Natural killer cell treated with Interleukin-12 subunit alpha and Interleukin-12 subunit beta and Interleukin-15 and Interleukin-18, amount 100 ng/mL, for 72 hours (primary cell): ENCODE results near the gene ARHGDIG. TPM values are rescaled to one million over a fixed set of nuclear protein-coding genes. Genes with fewer than 3 reads are reported as not detected.

ENCODE experiments used
- ATAC-seq, 2 donors: fragments of 150-1000 bp; cut with Tn5 transposase in 1 of 2; sonication (Bioruptor Pico), chemical (Tn5 transposase) in 1 of 2; 2 replicates each; pipeline ENCODE4 v1.10.0; 2021
- DNase-seq: peaks from one replicate; pipeline ENCODE4 v3.0.0; 2022; ENCODE audit warnings: low spot score
- H3K27ac Mint-ChIP-seq, 2 donors: 1 replicate in 1 of 2; 2 replicates in 1 of 2; pipeline ENCODE4 v1.8.0; 2022; ENCODE audit warnings: mixed read lengths in 2 of 2, mild to moderate bottlenecking in 1 of 2, moderate library complexity in 1 of 2
- H3K27me3 Mint-ChIP-seq, 2 donors: 1 replicate in 1 of 2; 2 replicates in 1 of 2; pipeline ENCODE4 v1.8.0; 2022; ENCODE audit warnings: mixed read lengths in 2 of 2
- H3K36me3 Mint-ChIP-seq: one replicate; pipeline ENCODE4 v1.8.0; 2022; ENCODE audit warnings: mixed read lengths
- H3K4me1 Mint-ChIP-seq, 2 donors: 1 replicate in 1 of 2; 2 replicates in 1 of 2; pipeline ENCODE4 v1.8.0; 2022; ENCODE audit warnings: low read depth in 2 of 2, mixed read lengths in 2 of 2, mild to moderate bottlenecking in 1 of 2
- H3K4me3 Mint-ChIP-seq: one replicate; pipeline ENCODE4 v1.8.0; 2022; ENCODE audit warnings: mixed read lengths
- H3K9me3 Mint-ChIP-seq: 2 replicates; pipeline ENCODE4 v1.8.0; 2022; ENCODE audit warnings: mixed read lengths
- total RNA-seq, 2 donors: library from RNA; stranded (reverse); gene quantifications; one replicate each; pipeline ENCODE4 v1.2.3, GENCODE V29; 2022

ARHGDIG gene
- total RNA-seq, 2 donors from 2014 or later, result not detected

DNA sequence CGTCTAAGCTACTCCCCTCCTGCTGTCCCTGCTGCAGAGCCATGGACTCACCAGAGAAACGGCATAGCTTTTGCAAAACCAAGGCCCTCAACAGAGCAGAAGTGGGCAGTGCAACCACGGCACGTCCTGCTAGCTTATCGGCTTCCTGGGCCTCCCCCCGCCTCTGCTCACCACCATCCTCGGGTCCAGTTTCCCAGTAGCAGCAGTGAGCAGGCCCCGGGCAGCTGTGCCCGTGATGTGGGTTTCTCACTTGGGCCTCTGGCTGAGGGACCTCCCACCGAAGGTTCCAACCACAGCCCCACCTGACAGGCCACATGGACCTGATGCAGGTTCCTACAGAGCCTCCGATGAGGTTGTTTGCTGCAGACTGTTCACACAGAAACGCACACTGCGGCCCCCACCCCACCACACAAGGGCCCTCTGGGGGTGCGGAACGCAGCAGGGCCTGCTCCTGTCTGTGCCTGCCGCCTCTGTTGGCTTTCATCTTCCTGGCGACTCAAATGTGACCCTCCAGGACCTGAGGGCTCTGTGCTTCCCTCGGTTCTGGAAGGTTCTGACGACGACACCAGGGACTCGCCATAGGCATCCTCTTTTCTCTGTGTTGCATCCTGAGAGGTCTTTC is 27.4 kb downstream of the ARHGDIG start:
- DNase-seq, result no peak
- Mint-ChIP-seq H3K4me1 (peaks cover 24 to 40% of the 10 kb centered on the region in 2 donors), H3K4me3 (peak overlapping the region; percentile 17), H3K9me3 (no peaks in the 10 kb centered on the region), H3K27me3 (no peaks in the 10 kb centered on the region), H3K27ac (peak overlapping the region in 1 of 2 donors; percentile 54), H3K36me3 (no peaks in the 10 kb centered on the region)
- peak; percentile 71 to 87 for ATAC-seq

DNA sequence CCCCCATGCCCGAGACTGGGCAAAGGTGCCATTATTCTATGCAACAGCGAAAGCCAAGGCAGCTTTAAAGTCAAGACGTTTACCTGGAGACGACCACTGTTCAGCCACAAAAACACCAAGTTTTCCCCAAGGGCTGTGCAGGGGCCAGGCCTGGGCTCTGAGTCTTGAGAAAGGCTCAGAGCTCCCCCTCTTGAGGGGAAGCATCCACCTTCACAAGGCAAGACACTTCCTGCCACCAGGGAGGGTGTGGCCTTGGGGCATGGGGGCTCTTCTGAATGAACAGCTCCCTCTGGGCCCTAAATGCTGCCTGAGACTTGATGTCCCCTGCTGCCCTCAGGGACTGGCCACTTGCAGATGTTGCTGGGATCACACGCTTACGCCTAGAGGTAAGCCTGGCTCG is 29.1 kb downstream of the ARHGDIG start:
- no peak for ATAC-seq
- no peak overlapping the region for H3K4me3 Mint-ChIP-seq
- DNase-seq, result no peak
- peak overlapping the region; percentile 28 to 54 for H3K27ac Mint-ChIP-seq
- no peaks in the 10 kb centered on the region for H3K27me3 Mint-ChIP-seq
- H3K9me3 Mint-ChIP-seq, result no peaks in the 10 kb centered on the region
- no peaks in the 10 kb centered on the region for H3K36me3 Mint-ChIP-seq
- H3K4me1 Mint-ChIP-seq, result peaks cover 24 to 43% of the 10 kb centered on the region in 2 donors

- Mint-ChIP-seq H3K9me3 (no peaks in the 10 kb centered on the region), H3K4me3 (no peak overlapping the region), H3K4me1 (peaks cover 29 to 47% of the 10 kb centered on the region in 2 donors), H3K27ac (no peak overlapping the region), H3K36me3 (no peaks in the 10 kb centered on the region), H3K27me3 (no peaks in the 10 kb centered on the region)
- DNase-seq (no peak), ATAC-seq (no peak)
Observed at GRCh38 chr16:311725-312124, 31.3 kb downstream of the ARHGDIG start.

DNA sequence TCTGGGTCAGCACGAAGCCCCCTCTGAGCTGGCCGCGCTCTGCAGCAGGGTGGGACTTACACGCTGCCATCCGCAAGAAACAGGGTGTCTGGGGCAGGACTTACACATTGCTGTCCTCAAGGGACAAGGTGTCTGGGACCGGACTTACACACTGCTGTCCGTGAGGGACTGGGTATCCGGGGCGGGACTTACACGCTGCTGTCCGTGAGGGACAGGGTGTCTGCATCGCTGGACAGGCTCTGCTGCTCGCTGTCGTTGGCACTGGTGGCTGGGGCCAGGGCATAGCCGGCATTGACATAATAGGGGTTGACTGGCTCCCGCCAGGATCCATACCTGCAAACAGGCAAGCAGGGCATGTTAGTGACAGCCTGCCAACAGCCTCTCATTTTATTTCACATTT is 34.0 kb downstream of the ARHGDIG start:
- no peaks in the 10 kb centered on the region for H3K9me3 Mint-ChIP-seq
- peaks cover 31 to 39% of the 10 kb centered on the region in 2 donors for H3K4me1 Mint-ChIP-seq
- no peaks in the 10 kb centered on the region for H3K27me3 Mint-ChIP-seq

GRCh38 chr16:314795-315299 is 34.5 kb downstream of the ARHGDIG start:
- Mint-ChIP-seq H3K4me3 (no peak overlapping the region), H3K27ac (no peak overlapping the region), H3K27me3 (no peaks in the 10 kb centered on the region), H3K36me3 (no peaks in the 10 kb centered on the region), H3K9me3 (no peaks in the 10 kb centered on the region), H3K4me1 (peaks cover 35 to 43% of the 10 kb centered on the region in 2 donors)
- DNase-seq (no peak), ATAC-seq (no peak)

More for the DNA sequence above, 34.0 kb downstream of the ARHGDIG start:
- H3K27ac Mint-ChIP-seq, result no peak overlapping the region
- H3K36me3 Mint-ChIP-seq, result no peaks in the 10 kb centered on the region
- DNase-seq (no peak), ATAC-seq (no peak)
- H3K4me3 Mint-ChIP-seq, result no peak overlapping the region

GRCh38 chr16:316741-317464 is 36.5 kb downstream of the ARHGDIG start:
- no peak for ATAC-seq
- Mint-ChIP-seq H3K4me1 (peaks cover 40 to 55% of the 10 kb centered on the region in 2 donors), H3K36me3 (no peaks in the 10 kb centered on the region), H3K27ac (no peak overlapping the region), H3K4me3 (no peak overlapping the region), H3K27me3 (no peaks in the 10 kb centered on the region), H3K9me3 (no peaks in the 10 kb centered on the region)
- DNase-seq, result no peak

- DNase-seq (no peak), ATAC-seq (no peak)
- H3K4me3 Mint-ChIP-seq, result no peak overlapping the region
- no peaks in the 10 kb centered on the region for H3K9me3 Mint-ChIP-seq
- H3K27me3 Mint-ChIP-seq, result no peaks in the 10 kb centered on the region
- H3K36me3 Mint-ChIP-seq, result no peaks in the 10 kb centered on the region
- peak overlapping the region in 1 of 2 donors; percentile 27 for H3K27ac Mint-ChIP-seq
- H3K4me1 Mint-ChIP-seq, result peaks cover 40 to 57% of the 10 kb centered on the region in 2 donors
Observed at GRCh38 chr16:317583-317982, 37.2 kb downstream of the ARHGDIG start.

- Mint-ChIP-seq H3K4me3 (no peak overlapping the region), H3K36me3 (no peaks in the 10 kb centered on the region), H3K27ac (peak overlapping the region in 1 of 2 donors; percentile 57), H3K9me3 (no peaks in the 10 kb centered on the region), H3K27me3 (no peaks in the 10 kb centered on the region), H3K4me1 (peaks cover 44 to 63% of the 10 kb centered on the region in 2 donors)
- ATAC-seq (no peak), DNase-seq (no peak)
Observed at GRCh38 chr16:318628-319027, 38.2 kb downstream of the ARHGDIG start.

DNA sequence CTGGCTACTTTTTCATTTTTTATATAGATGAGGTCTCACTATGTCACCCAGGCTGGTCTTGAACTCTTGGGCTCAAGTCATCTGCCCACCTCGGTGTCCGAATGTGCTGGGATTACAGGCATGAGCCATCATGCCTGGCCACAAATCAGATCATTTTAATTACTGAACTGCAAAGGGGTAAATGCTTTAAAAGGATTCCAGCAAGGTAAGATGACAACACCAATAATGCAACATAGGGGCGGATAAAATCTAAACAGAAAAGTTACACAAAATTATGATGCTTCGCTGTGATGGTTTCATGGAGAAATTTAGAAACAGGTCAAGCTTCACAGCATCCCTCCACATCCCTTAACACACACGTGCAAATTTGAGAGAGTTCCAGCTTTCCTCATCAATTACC is 39.8 kb downstream of the ARHGDIG start:
- H3K36me3 Mint-ChIP-seq, result no peaks in the 10 kb centered on the region
- ATAC-seq, result no peak
- no peak for DNase-seq
- no peaks in the 10 kb centered on the region for H3K27me3 Mint-ChIP-seq
- peak overlapping the region; percentile 24 for H3K4me3 Mint-ChIP-seq
- peak overlapping the region; percentile 3 to 25 for H3K27ac Mint-ChIP-seq
- H3K9me3 Mint-ChIP-seq, result no peaks in the 10 kb centered on the region
- H3K4me1 Mint-ChIP-seq, result peaks cover 50 to 65% of the 10 kb centered on the region in 2 donors

- Mint-ChIP-seq H3K4me3 (no peak overlapping the region), H3K4me1 (peaks cover 50 to 67% of the 10 kb centered on the region in 2 donors), H3K27ac (no peak overlapping the region), H3K36me3 (no peaks in the 10 kb centered on the region), H3K27me3 (no peaks in the 10 kb centered on the region), H3K9me3 (no peaks in the 10 kb centered on the region)
- no peak for ATAC-seq
- no peak for DNase-seq
Observed at GRCh38 chr16:321532-321931, 41.1 kb downstream of the ARHGDIG start.

GRCh38 chr16:322476-323143 is 42.2 kb downstream of the ARHGDIG start:
- Mint-ChIP-seq H3K36me3 (no peaks in the 10 kb centered on the region), H3K4me3 (no peak overlapping the region), H3K27ac (peak overlapping the region; percentile 9 to 42), H3K4me1 (peaks cover 52 to 67% of the 10 kb centered on the region in 2 donors), H3K9me3 (no peaks in the 10 kb centered on the region), H3K27me3 (no peaks in the 10 kb centered on the region)
- DNase-seq (no peak), ATAC-seq (no peak)

GRCh38 chr16:324201-324450 is 43.7 kb downstream of the ARHGDIG start:
- H3K27me3 Mint-ChIP-seq, result no peaks in the 10 kb centered on the region
- H3K36me3 Mint-ChIP-seq, result no peaks in the 10 kb centered on the region
- peaks cover 45 to 55% of the 10 kb centered on the region in 2 donors for H3K4me1 Mint-ChIP-seq
- no peak for DNase-seq
- no peak for ATAC-seq
- peak overlapping the region; percentile 79 for H3K4me3 Mint-ChIP-seq
- peak overlapping the region; percentile 29 to 59 for H3K27ac Mint-ChIP-seq
- no peaks in the 10 kb centered on the region for H3K9me3 Mint-ChIP-seq

- Mint-ChIP-seq H3K27me3 (no peaks in the 10 kb centered on the region), H3K27ac (peak overlapping the region; percentile 29 to 59), H3K9me3 (no peaks in the 10 kb centered on the region), H3K4me3 (peak overlapping the region; percentile 79), H3K36me3 (no peaks in the 10 kb centered on the region), H3K4me1 (peaks cover 39 to 50% of the 10 kb centered on the region in 2 donors)
- DNase-seq (peak; percentile 75), ATAC-seq (peak; percentile 51 to 58)
Observed at GRCh38 chr16:324451-325334, 44.3 kb downstream of the ARHGDIG start.
